HepG2 (cell line): ENCODE results near the gene SLC18A2.

ENCODE experiments used
- CEBPB ChIP-seq: IDR thresholded peaks from 2 replicates; pipeline ENCODE4 v1.6.1; 2011; ENCODE audit warnings: low read depth, low read length, improper control_type of control experiment, borderline replicate concordance
- CREB1 ChIP-seq, 2 experiments: fragments of 450-650 bp in 1 of 2; IDR thresholded peaks; 2 replicates each; pipeline ENCODE4 v1.6.1; 2016 to 2017; ENCODE audit warnings: control low read depth in 1 of 2, mild to moderate bottlenecking in 1 of 2, missing compliant biosample characterization in 1 of 2, missing genetic modification characterization in 1 of 2
- FOXC1 ChIP-seq: sonication (generic); formaldehyde crosslinking; IDR thresholded peaks from 2 replicates; pipeline ENCODE4 v1.8.0; 2022; ENCODE audit warnings: mild to moderate bottlenecking, missing genetic modification reagents, borderline replicate concordance
- NCOA2 ChIP-seq: sonication (generic); formaldehyde crosslinking; IDR thresholded peaks from 2 replicates; pipeline ENCODE4 v1.8.0; 2022; ENCODE audit warnings: inconsistent platforms
- POLR2AphosphoS2 ChIP-seq: IDR thresholded peaks from 2 replicates; pipeline ENCODE4 v1.6.1; 2011; ENCODE audit warnings: low read depth, low read length, improper control_type of control experiment

- TF ChIP-seq FOXC1 (CRISPR knock-in tag), result no peak
- TF ChIP-seq NCOA2 (CRISPR knock-in tag), result no peak
- TF ChIP-seq CREB1 (IDR thresholded peaks at IDR 0.05), result no peak
- no peak for TF ChIP-seq CREB1 (CRISPR knock-in tag; IDR thresholded peaks at IDR 0.05)
- no peak for TF ChIP-seq POLR2AphosphoS2
- TF ChIP-seq CEBPB, result no peak
Observed at GRCh38 chr10:117242463-117242832, 1.5 kb downstream of the SLC18A2 start.
